Stimulated activated naive CD4-positive, alpha-beta T cell treated with Interleukin-2 at 50 U/mL for 16 hours (primary cell): ENCODE measurements around the gene SPEF1.

ENCODE experiments used
- DNase-seq: peaks from one replicate; lab custom pipeline; 2025; lab: John Stamatoyannopoulos, UW

SPEF1 gene

GRCh38 chr20:3729378-3729777, 51.9 kb downstream of the SPEF1 start:
- DNase-seq, result no peak

- DNase-seq, result no peak
Observed at GRCh38 chr20:3728876-3729275, 52.4 kb downstream of the SPEF1 start.

- no peak for DNase-seq
Observed at GRCh38 chr20:3728354-3728753, 52.9 kb downstream of the SPEF1 start.
